ENCODE measurements around the gene REV3L. TPM values are rescaled to one million over a fixed set of nuclear protein-coding genes. Genes with fewer than 3 reads are reported as not detected.

Gene REV3L
- total and polyA plus RNA-seq, 9 of the 15 experiments (the other 6 are each of a cell fraction or from before 2014, with no cell fraction given), result 5.5 to 24.4 (median 14.4) TPM

DNA sequence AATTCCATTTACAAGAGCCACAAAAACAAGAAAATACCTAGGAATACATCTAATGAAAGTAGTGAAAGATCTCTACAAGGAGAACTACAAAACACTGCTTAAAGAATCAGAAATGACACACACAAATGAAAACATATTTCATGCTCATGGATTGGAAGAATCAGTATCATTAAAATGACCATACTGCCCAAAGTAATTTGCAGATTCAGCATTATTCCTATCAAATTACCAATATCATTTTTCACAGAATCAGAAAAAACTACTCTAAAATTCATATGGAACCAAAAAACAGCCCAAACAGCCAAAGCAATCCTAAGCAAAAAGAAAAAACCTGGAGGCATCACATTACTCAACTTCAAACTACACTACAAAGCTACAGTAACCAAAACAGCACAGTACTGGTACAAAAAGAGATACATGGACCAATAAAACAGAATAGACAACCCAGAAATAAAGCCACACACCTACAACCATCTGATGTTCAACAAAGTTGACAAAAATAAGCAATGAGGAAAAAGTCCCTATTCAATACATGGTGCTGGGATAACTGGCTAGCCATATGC, 24.3 kb downstream of the REV3L start:
- H3K27ac ChIP-seq (ENCODE audit: extremely low read depth, low read depth, low read length), result no peak overlapping the region
- H3K9me3 ChIP-seq (replicated peaks; ENCODE audit: control insufficient read depth, insufficient read depth, low read depth, low read length), result no peaks in the 10 kb centered on the region
- intact Hi-C loops (cut with micrococcal nuclease), result no loop called here
- no peaks in the 10 kb centered on the region for H3K9me1 ChIP-seq (ENCODE audit: control insufficient read depth, insufficient read depth, low read length)
- H3K36me3 ChIP-seq (ENCODE audit: control insufficient read depth, insufficient read depth, low read length), result peaks cover 12% of the 10 kb centered on the region; the same call in 1 of the 3 replicates
- ChIA-PET POLR2A (no interaction called here), CTCF (ENCODE audit: low intra/inter-chr PET ratio) (no interaction called here)
- H3K9ac ChIP-seq (ENCODE audit: insufficient read depth in 1 of 2, low read depth in 2 of 2, low read length in 2 of 2), result no peak overlapping the region
- no peak for FAIRE-seq
- DNase-seq (ENCODE audit: extremely low read depth in 1 of 4, low spot score in 3 of 4), result no peak
- peaks cover 84% of the 10 kb centered on the region for H3K79me2 ChIP-seq (ENCODE audit: control insufficient read depth, insufficient read depth, low read length)
- in situ Hi-C loops (cut with MboI), result no loop called here
- H3K4me1 ChIP-seq (replicated peaks in 1 of 2; ENCODE audit: control insufficient read depth in 2 of 2, insufficient read depth in 2 of 2, low read length in 2 of 2), result peaks cover 0 to 9% of the 10 kb centered on the region in 2 experiments; a peak in 2 of 5 replicates
- H3K4me3 ChIP-seq, result no peak overlapping the region
- no peak overlapping the region for H2AFZ ChIP-seq (ENCODE audit: low read depth, low read length)
- H4K20me1 ChIP-seq (replicated peaks; ENCODE audit: control insufficient read depth, insufficient read depth, low read length), result no peaks in the 10 kb centered on the region
- no peaks in the 10 kb centered on the region for H3K27me3 ChIP-seq (ENCODE audit: control insufficient read depth in 2 of 2, insufficient read depth in 2 of 2, low read length in 2 of 2)
- no peak for ATAC-seq
- BruUV-seq (replicated peaks), result no TSS peak
- no peak overlapping the region for H3K4me2 ChIP-seq (ENCODE audit: insufficient read depth, low read length)
- TF ChIP-seq GABPA (tag; conservative IDR thresholded peaks at IDR 0.05; ENCODE audit: low read depth) (no peak), MAFK (IDR thresholded peaks at IDR 0.05; ENCODE audit: low read length) (peak; percentile 81), SLC30A9 (CRISPR knock-in tag; IDR thresholded peaks at IDR 0.05) (no peak), ZNF324 (CRISPR knock-in tag; IDR thresholded peaks at IDR 0.05) (no peak), MAFG (tag; conservative IDR thresholded peaks at IDR 0.05) (peak; percentile 89), NONO (IDR thresholded peaks at IDR 0.05; ENCODE audit: low read depth in 2 of 2, low read length in 1 of 2) (no peak), KAT2B (IDR thresholded peaks at IDR 0.05; ENCODE audit: low read depth, low read length) (no peak), XRCC5 (IDR thresholded peaks at IDR 0.05; ENCODE audit: low read depth, low read length) (no peak), ZNF253 (CRISPR knock-in tag; conservative IDR thresholded peaks at IDR 0.05) (no peak), RBM14 (IDR thresholded peaks at IDR 0.05; ENCODE audit: borderline replicate concordance, insufficient read depth, low read depth, low read length) (no peak), MAFF (IDR thresholded peaks at IDR 0.05; ENCODE audit: low read length) (peak; percentile 82), DDX20 (tag; IDR thresholded peaks at IDR 0.05; ENCODE audit: low read depth) (no peak)
- TF ChIP-seq, protein P1, sequence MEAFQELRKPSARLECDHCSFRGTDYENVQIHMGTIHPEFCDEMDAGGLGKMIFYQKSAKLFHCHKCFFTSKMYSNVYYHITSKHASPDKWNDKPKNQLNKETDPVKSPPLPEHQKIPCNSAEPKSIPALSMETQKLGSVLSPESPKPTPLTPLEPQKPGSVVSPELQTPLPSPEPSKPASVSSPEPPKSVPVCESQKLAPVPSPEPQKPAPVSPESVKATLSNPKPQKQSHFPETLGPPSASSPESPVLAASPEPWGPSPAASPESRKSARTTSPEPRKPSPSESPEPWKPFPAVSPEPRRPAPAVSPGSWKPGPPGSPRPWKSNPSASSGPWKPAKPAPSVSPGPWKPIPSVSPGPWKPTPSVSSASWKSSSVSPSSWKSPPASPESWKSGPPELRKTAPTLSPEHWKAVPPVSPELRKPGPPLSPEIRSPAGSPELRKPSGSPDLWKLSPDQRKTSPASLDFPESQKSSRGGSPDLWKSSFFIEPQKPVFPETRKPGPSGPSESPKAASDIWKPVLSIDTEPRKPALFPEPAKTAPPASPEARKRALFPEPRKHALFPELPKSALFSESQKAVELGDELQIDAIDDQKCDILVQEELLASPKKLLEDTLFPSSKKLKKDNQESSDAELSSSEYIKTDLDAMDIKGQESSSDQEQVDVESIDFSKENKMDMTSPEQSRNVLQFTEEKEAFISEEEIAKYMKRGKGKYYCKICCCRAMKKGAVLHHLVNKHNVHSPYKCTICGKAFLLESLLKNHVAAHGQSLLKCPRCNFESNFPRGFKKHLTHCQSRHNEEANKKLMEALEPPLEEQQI (IDR thresholded peaks at IDR 0.05), result no peak
- TF ChIP-seq, protein P2, sequence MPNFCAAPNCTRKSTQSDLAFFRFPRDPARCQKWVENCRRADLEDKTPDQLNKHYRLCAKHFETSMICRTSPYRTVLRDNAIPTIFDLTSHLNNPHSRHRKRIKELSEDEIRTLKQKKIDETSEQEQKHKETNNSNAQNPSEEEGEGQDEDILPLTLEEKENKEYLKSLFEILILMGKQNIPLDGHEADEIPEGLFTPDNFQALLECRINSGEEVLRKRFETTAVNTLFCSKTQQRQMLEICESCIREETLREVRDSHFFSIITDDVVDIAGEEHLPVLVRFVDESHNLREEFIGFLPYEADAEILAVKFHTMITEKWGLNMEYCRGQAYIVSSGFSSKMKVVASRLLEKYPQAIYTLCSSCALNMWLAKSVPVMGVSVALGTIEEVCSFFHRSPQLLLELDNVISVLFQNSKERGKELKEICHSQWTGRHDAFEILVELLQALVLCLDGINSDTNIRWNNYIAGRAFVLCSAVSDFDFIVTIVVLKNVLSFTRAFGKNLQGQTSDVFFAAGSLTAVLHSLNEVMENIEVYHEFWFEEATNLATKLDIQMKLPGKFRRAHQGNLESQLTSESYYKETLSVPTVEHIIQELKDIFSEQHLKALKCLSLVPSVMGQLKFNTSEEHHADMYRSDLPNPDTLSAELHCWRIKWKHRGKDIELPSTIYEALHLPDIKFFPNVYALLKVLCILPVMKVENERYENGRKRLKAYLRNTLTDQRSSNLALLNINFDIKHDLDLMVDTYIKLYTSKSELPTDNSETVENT (CRISPR knock-in tag; IDR thresholded peaks at IDR 0.05), result no peak
- TF ChIP-seq, protein P3, sequence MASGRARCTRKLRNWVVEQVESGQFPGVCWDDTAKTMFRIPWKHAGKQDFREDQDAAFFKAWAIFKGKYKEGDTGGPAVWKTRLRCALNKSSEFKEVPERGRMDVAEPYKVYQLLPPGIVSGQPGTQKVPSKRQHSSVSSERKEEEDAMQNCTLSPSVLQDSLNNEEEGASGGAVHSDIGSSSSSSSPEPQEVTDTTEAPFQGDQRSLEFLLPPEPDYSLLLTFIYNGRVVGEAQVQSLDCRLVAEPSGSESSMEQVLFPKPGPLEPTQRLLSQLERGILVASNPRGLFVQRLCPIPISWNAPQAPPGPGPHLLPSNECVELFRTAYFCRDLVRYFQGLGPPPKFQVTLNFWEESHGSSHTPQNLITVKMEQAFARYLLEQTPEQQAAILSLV (tag; IDR thresholded peaks at IDR 0.05), result no peak
- TF ChIP-seq, protein P4, sequence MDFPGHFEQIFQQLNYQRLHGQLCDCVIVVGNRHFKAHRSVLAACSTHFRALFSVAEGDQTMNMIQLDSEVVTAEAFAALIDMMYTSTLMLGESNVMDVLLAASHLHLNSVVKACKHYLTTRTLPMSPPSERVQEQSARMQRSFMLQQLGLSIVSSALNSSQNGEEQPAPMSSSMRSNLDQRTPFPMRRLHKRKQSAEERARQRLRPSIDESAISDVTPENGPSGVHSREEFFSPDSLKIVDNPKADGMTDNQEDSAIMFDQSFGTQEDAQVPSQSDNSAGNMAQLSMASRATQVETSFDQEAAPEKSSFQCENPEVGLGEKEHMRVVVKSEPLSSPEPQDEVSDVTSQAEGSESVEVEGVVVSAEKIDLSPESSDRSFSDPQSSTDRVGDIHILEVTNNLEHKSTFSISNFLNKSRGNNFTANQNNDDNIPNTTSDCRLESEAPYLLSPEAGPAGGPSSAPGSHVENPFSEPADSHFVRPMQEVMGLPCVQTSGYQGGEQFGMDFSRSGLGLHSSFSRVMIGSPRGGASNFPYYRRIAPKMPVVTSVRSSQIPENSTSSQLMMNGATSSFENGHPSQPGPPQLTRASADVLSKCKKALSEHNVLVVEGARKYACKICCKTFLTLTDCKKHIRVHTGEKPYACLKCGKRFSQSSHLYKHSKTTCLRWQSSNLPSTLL (IDR thresholded peaks at IDR 0.05), result no peak
